Middle frontal gyrus (tissue), 1 donor: ENCODE results near the gene SLC44A3.
"Not testable (repeated sequence)": the region's sequence is repeated elsewhere in the genome, so short reads cannot be mapped to it uniquely, and the experiment has no call there.

Source experiments
- DNase-seq: peaks from one replicate; pipeline ENCODE4 v3.0.0-alpha.2; 2015; ENCODE audit warnings: low spot score; ENCODE audit errors: extremely low spot score

Gene SLC44A3

DNA sequence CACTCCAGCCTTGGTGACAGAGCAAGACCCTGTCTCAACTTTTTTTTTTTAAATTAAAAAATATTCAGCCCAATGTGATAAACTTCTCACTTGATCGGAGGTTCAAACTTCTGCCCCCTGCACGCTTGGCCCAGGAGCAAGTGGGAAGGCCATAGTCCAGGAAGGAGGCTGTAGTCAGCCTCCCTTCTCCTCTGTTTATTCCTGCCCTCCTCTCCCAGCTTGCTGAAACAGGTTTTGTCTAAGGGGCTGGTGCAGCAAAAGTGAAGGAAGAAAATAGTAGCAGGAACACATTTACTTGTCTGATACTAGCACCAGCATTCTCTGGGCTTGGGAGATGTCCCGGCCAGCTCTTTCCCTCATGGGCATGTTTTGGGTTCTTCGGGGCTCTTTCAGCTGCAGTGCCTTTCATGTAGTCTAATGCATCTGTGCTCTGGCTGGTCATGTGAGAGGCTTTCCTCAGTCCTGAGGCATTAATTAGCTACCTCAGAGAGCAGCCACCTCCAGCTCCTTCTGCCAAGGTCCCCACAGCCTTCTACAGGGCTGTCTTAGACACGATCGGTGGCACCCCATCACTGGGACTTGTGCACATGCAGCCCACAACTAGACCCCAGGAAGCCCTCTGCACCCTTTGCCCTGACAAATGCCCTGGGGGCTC, 12.9 kb downstream of the SLC44A3 start:
- no peak for DNase-seq

DNA sequence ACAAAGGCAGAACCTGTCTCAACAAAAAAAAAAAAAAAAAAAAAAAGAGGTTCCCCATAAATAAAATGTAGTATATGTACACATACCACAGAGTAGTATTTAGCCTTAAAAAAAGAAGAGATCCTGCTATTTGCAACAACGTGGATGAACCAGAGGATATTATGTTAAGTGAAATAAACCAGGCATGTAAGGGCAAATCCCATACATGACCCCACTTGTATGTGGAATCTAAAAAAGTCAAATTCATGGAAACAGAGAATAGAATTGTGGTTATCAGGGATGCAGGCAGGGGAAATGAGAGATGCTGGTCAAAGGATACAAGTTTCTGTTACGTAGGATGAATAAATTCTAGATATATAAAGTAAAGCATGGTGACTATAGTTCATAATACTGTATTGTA, 16.7 kb downstream of the SLC44A3 start:
- DNase-seq = no peak

GRCh38 chr1:94840381-94840780, 20.2 kb downstream of the SLC44A3 start:
- not testable (repeated sequence) for DNase-seq

GRCh38 chr1:94840808-94841207, 20.7 kb downstream of the SLC44A3 start:
- no peak for DNase-seq

DNA sequence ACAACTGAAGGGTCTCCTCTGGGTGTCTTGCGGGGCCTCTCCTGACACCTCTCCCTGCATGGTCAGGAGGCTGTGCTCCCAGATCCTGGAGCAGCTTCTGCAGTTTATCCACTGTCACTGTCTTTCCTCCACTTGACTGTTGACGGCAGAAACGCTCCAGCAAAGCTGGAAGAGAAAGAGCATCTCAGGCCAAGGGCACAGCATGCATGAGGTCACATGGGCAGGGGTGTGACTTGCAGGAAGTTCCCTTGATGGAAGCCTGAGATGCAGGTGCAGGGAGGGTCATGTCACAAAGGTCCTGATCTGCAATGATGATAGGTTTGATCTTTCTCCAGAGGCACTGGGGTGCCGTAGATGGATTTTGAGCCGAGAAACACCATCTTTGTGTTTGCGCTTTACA, 23.3 kb downstream of the SLC44A3 start:
- DNase-seq = no peak

DNA sequence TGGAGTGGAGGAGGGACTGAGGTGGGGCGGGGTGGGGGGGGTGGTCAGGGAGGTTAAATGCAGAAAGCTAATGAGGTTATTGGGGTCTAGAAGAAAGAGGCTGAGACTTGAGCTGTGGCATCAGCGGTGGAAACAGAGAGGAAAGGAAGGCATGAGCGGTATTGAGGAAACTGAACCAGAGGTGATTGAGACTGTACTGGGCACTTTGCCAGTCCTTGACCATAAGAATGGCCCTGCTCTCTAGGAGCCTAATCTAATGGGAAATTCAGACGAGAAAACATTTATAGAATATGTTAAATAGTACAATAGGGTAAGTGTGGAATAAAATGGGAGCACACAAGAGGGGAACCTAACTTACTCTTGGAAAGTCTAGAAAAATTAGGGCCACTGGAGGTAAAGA, 23.7 kb downstream of the SLC44A3 start:
- DNase-seq = no peak

- DNase-seq = no peak
Measured at GRCh38 chr1:94846308-94846707, 26.2 kb downstream of the SLC44A3 start.

GRCh38 chr1:94851571-94851970, 31.4 kb downstream of the SLC44A3 start:
- no peak for DNase-seq

- no peak for DNase-seq
Measured at GRCh38 chr1:94852788-94853187, 32.6 kb downstream of the SLC44A3 start.

- DNase-seq = peak; percentile 78
Measured at GRCh38 chr1:94854458-94855306, 34.5 kb downstream of the SLC44A3 start.

DNA sequence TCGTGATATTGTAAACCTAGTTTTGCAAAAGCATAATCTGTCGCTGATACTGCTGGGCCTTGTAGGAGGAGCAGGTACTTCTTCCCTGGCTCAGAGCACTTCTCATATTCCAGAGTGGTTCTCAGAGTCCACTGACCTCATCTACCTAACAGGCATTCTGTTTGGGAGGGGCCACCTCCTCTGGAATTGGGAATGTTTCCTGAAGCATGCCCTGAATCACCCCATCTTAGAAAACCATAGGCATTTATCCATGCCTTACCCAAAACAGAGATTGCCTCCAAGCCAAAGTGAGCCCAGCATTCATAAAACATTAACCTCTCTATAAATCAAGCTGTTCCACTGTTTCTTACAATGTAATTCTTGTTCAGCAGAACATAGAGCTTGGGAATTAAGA, 35.1 kb downstream of the SLC44A3 start:
- no peak for DNase-seq

GRCh38 chr1:94856004-94856403, 35.8 kb downstream of the SLC44A3 start:
- no peak for DNase-seq

GRCh38 chr1:94856868-94857267, 36.7 kb downstream of the SLC44A3 start:
- no peak for DNase-seq

DNA sequence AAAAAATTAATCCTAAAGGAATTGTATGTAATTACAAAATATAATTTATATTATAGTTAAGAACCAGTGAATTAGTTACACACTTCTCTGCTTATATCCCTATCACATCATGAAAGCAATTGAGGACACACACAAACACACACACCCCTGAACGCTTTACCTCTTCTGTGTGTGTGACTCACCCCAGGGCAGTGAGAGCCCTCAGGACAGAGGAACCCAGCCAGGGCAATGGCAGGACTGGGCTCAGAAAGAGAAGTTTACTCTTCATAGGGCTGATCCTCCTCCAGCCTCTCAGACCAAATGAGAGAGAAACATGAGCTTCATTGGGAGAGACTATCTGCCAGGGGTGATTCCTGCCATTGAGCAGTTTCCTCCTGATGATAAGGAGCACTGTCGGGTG, 38.1 kb downstream of the SLC44A3 start:
- DNase-seq = no peak

GRCh38 chr1:94859174-94859573, 39.0 kb downstream of the SLC44A3 start:
- DNase-seq = no peak

DNA sequence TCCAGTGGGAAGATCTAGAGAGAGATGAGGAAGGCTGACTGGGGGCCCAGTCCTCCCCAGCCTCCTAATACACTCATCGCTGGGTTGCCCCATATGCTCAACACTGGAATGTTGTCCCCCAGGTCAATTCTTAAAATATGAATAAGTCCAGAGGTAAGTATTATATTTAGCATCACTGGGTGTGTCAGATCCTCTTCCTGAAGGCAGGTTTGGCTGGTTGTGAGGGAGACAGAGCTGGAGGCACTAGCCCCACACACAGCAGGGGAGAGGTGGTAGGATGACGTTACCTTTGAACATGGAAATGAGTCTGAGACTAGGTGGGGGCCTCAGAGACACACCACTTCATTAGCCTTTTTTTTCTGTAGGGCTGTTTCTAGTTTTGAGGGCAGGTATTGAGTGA, 42.6 kb downstream of the SLC44A3 start:
- DNase-seq = no peak

DNA sequence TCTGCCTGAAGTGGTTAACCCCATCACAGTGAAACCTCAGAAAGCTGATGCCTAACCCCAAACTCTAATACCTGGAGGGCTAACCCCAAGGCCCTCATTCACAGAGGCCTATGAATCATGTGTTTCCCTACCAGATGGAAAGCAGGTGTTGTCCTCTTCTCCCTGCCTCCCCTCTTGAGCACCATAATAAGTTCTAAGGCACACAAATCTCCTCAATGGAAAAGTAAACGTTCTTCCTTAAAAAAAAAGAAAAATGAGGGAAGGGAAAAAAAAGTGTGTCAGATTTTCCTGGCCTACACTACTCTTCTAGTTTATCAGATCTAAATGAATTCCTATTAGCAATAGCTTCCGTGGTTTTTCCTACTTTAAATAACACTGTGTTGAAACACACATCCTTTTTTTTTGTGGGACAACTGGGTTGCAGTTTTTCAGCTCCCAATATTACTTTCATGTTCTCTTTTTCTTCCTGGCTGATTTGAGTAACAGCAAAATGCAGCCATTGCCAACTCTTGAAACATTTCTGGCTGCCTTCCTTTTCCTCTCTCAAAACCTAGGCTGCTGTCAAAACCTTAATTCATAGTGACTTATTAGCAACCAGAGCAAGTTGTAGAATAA, 43.2 kb downstream of the SLC44A3 start:
- DNase-seq = no peak

DNA sequence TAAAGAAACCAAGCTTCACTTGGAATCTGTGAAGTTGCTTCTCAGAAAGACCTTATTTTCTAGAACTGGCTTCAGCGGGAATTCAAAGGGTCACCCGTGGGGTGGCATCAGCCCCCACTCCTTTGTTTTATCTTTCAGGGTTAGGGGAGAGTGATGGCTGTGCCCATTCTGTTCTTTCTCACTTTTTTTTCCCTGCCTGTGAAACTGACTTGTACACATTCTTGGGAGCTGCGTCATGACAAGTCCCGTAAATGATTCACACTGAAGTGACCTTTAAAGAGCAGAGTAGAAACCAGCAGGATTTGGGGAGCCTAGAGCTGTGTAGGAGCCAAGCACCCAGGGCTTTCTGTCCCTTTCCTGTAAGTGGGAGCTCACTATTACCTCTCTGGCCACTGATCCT, 43.8 kb downstream of the SLC44A3 start:
- DNase-seq = no peak

- no peak for DNase-seq
Measured at GRCh38 chr1:94864821-94865220, 44.7 kb downstream of the SLC44A3 start.

DNA sequence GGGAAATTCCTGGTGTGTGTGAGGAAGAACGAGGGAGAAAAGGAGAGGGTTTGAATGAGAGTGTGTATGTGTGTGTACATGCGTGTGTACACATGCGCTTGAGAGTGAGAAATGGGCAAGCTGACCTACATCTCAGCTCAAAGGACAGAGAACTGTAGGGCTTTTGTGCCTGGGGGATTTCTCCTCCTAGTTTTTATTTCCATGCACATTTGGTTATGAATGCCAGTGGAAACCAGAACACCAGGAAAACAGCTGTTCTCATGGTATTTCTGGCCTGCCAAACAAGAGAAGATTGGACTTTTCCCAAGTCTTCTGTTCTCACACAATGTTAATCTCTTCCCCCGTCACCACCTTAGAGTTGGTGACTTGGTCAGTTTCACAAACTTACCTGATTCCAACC, 45.2 kb downstream of the SLC44A3 start:
- peak; percentile 12 for DNase-seq

- DNase-seq = no peak
Measured at GRCh38 chr1:94866164-94866807, 46.1 kb downstream of the SLC44A3 start.

DNA sequence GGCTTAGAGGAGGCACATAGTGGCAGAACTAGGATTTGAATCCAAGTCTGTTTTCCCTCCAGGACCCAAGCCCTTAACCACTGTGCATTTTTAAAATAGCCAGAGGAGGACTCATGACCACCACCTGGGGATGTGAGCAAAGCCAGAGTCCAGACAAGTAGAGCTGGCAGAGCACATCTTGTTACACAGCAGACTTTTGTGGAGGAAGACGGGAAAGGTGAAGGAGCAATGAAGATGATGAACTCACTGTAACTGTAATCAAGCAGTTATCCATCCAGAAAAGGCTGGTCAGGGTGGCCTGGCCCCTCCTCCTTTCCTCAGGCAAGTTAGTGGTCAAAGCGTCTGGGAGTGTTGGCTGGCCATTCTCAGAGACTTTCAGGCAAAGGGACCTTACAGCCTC, 50.9 kb downstream of the SLC44A3 start:
- no peak for DNase-seq
